GM12875 (cell line): ENCODE measurements around the gene UBE2D2.

Experiments
- H3K4me3 ChIP-seq: one replicate; pipeline ENCODE4 v1.5.1; 2011; ENCODE audit warnings: low read depth, low read length, control low read depth
- CTCF ChIP-seq: IDR thresholded peaks from 2 replicates; pipeline ENCODE4 v1.5.1; 2011; ENCODE audit warnings: low read depth, mild to moderate bottlenecking, control low read depth, inconsistent platforms, low read length, moderate library complexity, borderline replicate concordance; ENCODE audit not compliant: insufficient read depth

The UBE2D2 gene

DNA sequence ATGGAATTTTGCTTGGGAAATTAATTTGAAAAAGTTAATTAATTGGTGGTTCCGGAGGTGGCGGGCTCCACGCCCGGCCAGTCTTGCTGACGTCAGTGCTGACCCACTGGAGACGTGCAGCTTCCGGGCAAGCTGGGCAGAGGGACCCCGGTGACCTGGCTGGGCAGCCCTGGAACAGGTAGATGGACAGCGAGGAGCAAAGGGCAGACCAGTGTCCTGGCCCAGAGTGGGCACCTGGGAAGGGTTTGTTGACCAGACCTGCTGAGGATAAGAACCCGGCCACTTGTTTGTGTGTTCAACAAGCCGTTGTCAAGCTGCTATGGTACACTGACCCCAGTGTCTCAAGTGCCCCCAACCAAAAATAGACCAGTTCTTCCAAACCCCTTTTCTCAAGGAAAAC, 104.5 kb downstream of the UBE2D2 start:
- no peak for TF ChIP-seq CTCF

GRCh38 chr5:139666551-139666950, 105.4 kb downstream of the UBE2D2 start:
- no peak for TF ChIP-seq CTCF
- H3K4me3 ChIP-seq, result no peak overlapping the region

More for the DNA sequence above, 104.5 kb downstream of the UBE2D2 start:
- H3K4me3 ChIP-seq, result no peak overlapping the region

DNA sequence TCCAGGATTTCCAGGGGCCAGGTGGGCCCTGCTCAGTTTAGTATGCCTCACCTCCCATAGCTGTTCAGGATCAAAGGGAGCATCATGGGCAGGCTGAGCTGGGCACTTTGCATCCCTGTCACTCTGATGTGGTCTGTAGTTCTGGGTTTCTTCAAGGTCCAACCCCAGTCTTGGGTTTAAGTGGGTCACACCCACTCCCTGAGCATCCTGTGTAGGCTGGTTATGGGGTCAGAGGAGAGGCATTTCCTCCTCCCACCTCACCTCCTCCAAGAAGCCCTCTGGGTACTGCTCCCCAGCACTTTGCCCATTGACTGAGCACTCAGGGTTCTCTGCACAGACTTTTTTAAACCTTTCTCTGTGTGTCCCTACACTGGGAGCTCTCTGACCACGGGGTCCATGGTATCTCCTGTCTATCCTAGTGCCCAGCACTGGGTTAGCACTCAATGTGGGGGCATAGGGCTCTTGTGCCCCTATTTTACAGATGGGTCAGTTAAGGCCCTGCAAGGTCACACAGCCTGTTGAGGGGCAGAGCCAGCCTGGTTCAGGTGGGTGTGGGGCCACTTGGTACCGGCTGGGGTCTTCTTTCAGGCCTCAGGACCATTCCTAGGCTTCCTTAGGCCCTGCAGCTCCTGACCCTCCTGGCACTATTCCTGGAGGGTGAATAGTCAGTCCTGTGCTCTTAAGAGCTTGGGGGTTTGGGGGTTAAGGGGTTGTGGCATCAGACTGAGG, 106.0 kb downstream of the UBE2D2 start:
- TF ChIP-seq CTCF, result no peak
- no peak overlapping the region for H3K4me3 ChIP-seq

DNA sequence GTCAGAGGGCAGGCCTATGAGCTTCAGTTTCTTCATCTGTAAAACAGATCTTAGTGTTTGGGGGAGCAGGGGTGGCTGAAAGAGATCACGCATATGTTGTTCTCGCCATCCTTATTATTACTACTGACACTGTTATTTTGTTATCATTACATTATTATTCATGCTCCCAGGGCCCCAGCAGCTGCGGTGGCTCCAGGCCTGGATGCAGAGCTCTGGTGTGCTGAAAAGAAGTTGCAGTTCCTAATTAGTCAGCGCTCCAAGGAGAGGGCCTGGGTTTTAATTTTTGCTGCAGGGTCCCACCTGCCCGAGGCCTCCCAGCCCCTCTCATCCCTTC, 106.6 kb downstream of the UBE2D2 start:
- H3K4me3 ChIP-seq, result peak overlapping the region; percentile 52

DNA sequence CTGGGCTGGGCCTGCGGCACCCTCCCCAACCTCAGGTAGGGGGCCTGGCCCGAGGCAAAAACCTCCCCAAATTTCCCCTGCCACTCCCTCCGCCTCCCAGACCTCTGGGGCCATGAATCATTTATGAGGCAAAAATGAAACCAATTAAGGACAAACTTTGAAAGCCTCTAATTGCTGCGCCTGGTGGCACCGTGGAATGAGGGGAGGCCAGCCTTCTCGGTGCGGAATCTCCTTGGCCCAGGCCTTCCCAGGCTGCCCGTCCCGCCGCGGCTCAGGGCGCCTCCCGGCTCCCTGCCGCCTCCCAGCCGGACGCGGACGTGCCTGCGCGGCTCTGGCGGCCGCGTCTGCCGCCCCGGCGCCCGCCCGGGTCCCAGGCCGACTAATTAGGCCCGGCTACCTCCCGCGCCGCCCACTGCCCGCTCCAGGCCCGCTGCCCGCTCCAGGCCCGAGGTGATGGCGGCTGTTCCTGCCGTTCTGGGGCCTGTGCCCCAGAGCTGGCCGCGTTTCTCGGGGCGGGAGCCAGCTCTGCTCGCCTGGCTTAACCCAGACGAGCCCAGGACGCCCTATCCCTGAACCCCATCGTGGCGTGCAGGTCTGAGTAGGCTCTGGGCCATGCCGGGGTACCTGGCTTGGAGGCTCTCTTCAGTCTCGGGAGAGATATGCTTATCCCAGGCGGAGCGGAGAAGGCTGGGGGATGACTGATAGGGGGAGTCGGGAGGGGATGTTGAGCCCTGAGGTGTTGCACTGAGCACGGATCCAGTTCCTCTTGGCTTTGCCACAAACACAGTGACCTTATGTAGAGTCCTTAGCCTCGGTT, 107.1 kb downstream of the UBE2D2 start:
- no peak for TF ChIP-seq CTCF
- peak overlapping the region; percentile 52 for H3K4me3 ChIP-seq

More for the DNA sequence above, 106.6 kb downstream of the UBE2D2 start:
- TF ChIP-seq CTCF, result no peak

- TF ChIP-seq CTCF, result no peak
- peak overlapping the region; percentile 52 for H3K4me3 ChIP-seq
These were observed 108.0 kb downstream of the UBE2D2 start for GRCh38 chr5:139668924-139669661.
